Measurements from ENCODE around the gene ITCH. TPM values are rescaled to one million over a fixed set of nuclear protein-coding genes. Genes with fewer than 3 reads are reported as not detected.

Gene ITCH
- total and polyA plus RNA-seq, 2 donors (not counting 3 experiments of a cell fraction or from before 2014, with no cell fraction given): 6.4 to 57.4 TPM

- no peaks in the 10 kb centered on the region for H3K27me3 ChIP-seq (ENCODE audit: control insufficient read depth in 2 of 2, insufficient read depth in 2 of 2, low read length in 2 of 2)
- intact Hi-C loops (cut with micrococcal nuclease) (no loop called here), dilution Hi-C loops (cut with MboI; ENCODE audit: extremely low pct_ligation_motif_present, low sequenced_read_pairs) (no loop called here)
- H3K9me3 ChIP-seq (replicated peaks; ENCODE audit: control insufficient read depth, insufficient read depth, low read length): no peaks in the 10 kb centered on the region
- H3K9ac ChIP-seq (replicated peaks; ENCODE audit: extremely low read depth, insufficient read depth, low read length): no peak overlapping the region
- H4K20me1 ChIP-seq (replicated peaks; ENCODE audit: control insufficient read depth, extremely low read depth, insufficient read depth, low read length): no peaks in the 10 kb centered on the region
- no peak overlapping the region for H3K4me2 ChIP-seq (ENCODE audit: insufficient read depth, low read length)
- peaks cover 14% of the 10 kb centered on the region for H3K4me1 ChIP-seq (ENCODE audit: control insufficient read depth, extremely low read depth, insufficient read depth, low read length)
- CTCF ChIA-PET: interaction anchor here (0.7 kb wide), 1 partner anchor 14 kb away, joined by 3 read pairs; no protein-coding TSS in a partner anchor
- POLR2A ChIA-PET: no interaction called here
- no TSS peak for BruUV-seq (replicated peaks)
- TF ChIP-seq JUN (IDR thresholded peaks at IDR 0.05; ENCODE audit: borderline replicate concordance, insufficient read depth, insufficient read length, low read depth): no peak
- no peak for TF ChIP-seq GATA2 (IDR thresholded peaks at IDR 0.05; ENCODE audit: insufficient read depth, insufficient read length, low read depth, low read length)
- TF ChIP-seq CTCF (IDR thresholded peaks at IDR 0.05; ENCODE audit: extremely low read depth in 1 of 2, insufficient read depth in 1 of 2, low read depth in 1 of 2, low read length in 2 of 2): no peak
- no peak for TF ChIP-seq POLR2AphosphoS5 (IDR thresholded peaks at IDR 0.05; ENCODE audit: insufficient read depth, low read depth, low read length)
- H3K36me3 ChIP-seq (ENCODE audit: control insufficient read depth in 2 of 2, extremely low read depth in 1 of 2, insufficient read depth in 2 of 2, low read length in 2 of 2): no peaks in the 10 kb centered on the region
- no peaks in the 10 kb centered on the region for H3K9me1 ChIP-seq (replicated peaks; ENCODE audit: control insufficient read depth, extremely low read depth, insufficient read depth, low read length)
- H3K4me3 ChIP-seq (replicated peaks in 1 of 3; ENCODE audit: insufficient read depth in 1 of 3, low read depth in 1 of 3, low read length in 3 of 3): no peak overlapping the region
- DNase-seq (ENCODE audit: low read depth, low spot score): no peak
- H2AFZ ChIP-seq (ENCODE audit: low read depth, low read length): no peak overlapping the region
- no peak overlapping the region for H3K27ac ChIP-seq (ENCODE audit: insufficient read depth, low read depth, low read length)
- FAIRE-seq: no peak
- H3K79me2 ChIP-seq (ENCODE audit: control insufficient read depth, insufficient read depth, low read length): no peaks in the 10 kb centered on the region
Observed at GRCh38 chr20:34320861-34321260, 42.2 kb upstream of the ITCH start.

All from endothelial cell of umbilical vein (primary cell).